HG02610 (cell line): ENCODE results near the gene FKRP.
A peak's percentile ranks its signal among the peaks of the same experiment; 100 is the strongest.

Source experiments
- ATAC-seq: cut with Tn5 transposase; IDR thresholded peaks from one replicate; pipeline ENCODE4 v1.9.1; 2021; ENCODE audit warnings: mild to moderate bottlenecking, moderate library complexity; ENCODE audit not compliant: unreplicated experiment

Gene FKRP

DNA sequence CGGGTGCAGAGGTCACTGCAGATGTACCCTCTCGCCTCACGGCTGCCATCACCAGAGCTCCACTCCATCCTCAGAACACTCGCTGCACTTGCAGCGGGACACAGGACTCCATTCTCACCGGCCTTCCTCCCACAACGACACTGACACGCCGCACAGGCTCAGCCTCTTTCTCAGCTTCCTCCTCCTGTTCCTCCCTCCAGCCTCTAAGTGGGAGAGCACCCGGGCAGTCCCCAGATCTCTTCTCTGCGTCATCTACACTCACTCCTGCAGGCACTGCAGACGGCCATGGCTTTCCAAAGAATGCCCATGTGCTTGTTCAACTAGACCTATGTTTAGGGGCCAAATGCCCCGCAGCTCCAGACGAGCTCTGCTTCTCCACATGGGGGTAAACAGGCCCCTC, 14.3 kb upstream of the FKRP start:
- ATAC-seq = no peak

DNA sequence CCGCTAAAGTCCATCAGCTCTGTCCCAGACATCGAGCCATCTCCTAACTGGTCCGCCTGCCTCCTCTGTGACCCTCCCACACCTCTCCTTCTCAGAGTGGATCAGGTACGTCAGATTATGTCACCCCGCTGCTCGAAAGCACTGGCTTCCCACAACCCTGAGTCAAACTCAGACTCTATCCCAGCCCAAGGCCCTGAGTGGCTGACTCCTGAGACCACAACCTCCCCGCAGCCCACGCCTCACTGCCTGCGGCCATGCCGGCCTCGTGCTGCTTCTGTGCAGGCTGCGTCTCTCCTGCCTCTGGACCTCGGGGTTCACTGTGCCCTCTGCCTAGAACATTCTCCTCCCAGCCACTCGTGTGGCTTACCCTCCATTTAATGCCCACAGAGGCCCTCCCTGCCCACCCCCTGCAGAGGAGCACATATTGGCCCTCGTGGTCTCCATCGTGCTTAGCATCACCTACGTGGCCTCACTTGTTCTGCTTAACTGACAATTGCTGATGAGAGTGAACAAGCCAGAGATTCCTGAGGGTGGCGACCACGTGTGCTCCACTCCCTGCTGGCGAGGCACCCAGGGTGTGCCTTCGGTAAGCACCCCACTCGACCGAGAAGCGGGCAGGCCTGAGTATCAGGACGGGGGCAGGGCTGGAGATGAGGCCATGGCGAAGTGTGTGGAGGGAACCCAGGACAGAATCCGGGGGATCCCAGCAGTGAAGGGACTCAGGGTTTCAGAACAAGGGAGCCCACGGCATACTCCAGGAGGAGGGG, 13.5 kb upstream of the FKRP start:
- ATAC-seq = no peak

- ATAC-seq = no peak
Observed at GRCh38 chr19:46732966-46733689, 12.7 kb upstream of the FKRP start.

DNA sequence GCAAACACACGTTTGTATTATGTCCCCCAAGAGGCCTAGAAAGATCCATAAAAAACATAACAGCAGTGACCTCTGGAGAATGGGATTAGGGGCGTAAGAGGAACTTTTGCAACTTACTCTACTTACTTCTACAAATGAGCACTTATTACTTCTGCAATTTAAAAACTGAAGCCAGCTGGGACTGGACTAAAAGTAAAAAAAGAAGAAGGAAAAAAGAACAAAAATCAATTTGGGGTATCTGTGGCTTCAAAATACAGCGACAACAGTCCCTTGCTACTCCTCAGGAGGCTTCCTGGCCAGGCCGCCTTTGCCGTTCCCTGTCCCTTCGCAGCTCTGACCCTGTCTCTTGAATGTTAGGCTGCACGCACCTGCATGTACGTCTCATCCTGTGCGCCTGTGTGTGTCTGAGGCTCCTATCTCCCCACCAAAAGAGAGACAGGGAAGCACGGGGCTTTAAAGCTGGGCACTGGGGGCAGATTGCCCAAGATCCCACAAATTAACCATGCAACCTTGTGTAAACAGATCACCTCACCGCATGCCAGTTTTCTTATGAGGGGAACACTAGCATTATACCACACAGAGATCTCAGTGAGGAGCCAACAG, 12.1 kb upstream of the FKRP start:
- ATAC-seq = no peak

- no peak for ATAC-seq
Observed at GRCh38 chr19:46736531-46737297, 9.1 kb upstream of the FKRP start.

GRCh38 chr19:46737298-46737654, 8.6 kb upstream of the FKRP start:
- no peak for ATAC-seq

- no peak for ATAC-seq
Observed at GRCh38 chr19:46737761-46738171, 8.1 kb upstream of the FKRP start.

DNA sequence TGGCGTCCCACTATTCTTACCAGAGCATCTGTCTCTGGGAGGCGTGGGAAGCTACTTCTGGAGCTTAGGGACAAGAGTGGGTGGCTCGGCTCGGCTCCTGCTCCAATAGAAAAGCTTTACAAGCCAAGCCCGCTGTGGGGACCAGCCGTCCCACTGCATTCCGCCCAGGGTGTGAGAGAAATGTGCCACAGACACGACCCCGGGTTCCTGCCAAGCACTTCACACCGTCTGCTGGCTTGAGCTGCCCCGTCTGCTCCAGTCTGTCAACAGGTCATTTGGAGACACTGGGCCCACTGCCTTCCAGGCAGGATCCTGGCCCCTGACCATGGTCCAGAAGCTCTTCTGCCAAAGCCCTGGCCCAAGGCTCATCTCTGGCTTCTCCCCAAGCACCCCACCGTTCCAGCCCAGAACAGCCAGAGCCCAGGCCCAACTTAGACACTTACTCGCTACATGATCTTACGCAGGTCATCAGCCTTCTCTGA, 6.5 kb upstream of the FKRP start:
- ATAC-seq = no peak

GRCh38 chr19:46741447-46741846, 4.4 kb upstream of the FKRP start:
- no peak for ATAC-seq

GRCh38 chr19:46742926-46743480, 2.9 kb upstream of the FKRP start:
- ATAC-seq = no peak

GRCh38 chr19:46744005-46744691, 1.7 kb upstream of the FKRP start:
- ATAC-seq = no peak

GRCh38 chr19:46745030-46745429, 827 bp upstream of the FKRP start:
- no peak for ATAC-seq

- peak; percentile 40 for ATAC-seq
Observed at GRCh38 chr19:46746281-46747057, 612 bp downstream of the FKRP start, which contains the start of gene STRN4. Gene STRN4, minus strand, starts transcription at chr19:46746450. Its CDS starts 20 bp downstream, at chr19:46746430.

DNA sequence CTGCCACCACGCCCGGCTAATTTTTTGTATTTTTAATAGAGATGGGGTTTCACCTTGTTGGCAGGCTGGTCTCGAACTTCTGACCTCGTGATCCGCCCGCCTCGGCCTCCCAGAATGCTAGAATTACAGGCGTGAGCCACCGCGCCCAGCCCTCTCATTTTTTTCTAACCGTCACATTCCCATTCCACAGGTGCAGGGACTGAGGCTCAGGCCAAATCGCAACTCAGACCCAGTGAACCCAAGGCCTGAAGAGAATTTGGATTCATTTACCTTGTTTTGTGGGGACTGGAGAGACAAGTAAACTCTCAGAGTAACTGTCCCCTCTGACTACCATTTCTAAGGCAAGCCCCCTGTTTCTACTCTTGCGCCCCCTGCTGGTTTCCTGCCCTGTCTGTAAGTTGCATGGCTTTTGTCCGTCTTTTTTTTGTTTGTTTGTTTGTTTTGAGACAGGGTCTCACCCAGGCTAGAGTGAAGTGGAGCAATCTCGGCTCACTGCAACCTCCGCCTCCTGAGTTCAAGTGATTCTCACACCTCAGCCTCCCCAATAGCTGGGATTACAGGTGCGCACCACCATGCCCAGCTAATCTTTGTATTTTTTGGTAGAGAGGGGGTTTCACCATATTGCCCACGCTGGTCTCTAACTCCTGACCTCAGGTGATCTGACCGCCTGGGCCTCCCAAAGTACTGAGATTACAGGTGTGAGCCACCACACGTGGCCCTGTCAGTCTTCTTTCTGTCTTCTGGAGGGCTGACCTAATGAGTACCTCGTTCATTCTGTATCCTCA, 2.7 kb downstream of the FKRP start:
- ATAC-seq = no peak

- ATAC-seq = no peak
Observed at GRCh38 chr19:46753420-46754155, 7.7 kb downstream of the FKRP start.

- no peak for ATAC-seq
Observed at GRCh38 chr19:46755077-46755852, 9.4 kb downstream of the FKRP start.

DNA sequence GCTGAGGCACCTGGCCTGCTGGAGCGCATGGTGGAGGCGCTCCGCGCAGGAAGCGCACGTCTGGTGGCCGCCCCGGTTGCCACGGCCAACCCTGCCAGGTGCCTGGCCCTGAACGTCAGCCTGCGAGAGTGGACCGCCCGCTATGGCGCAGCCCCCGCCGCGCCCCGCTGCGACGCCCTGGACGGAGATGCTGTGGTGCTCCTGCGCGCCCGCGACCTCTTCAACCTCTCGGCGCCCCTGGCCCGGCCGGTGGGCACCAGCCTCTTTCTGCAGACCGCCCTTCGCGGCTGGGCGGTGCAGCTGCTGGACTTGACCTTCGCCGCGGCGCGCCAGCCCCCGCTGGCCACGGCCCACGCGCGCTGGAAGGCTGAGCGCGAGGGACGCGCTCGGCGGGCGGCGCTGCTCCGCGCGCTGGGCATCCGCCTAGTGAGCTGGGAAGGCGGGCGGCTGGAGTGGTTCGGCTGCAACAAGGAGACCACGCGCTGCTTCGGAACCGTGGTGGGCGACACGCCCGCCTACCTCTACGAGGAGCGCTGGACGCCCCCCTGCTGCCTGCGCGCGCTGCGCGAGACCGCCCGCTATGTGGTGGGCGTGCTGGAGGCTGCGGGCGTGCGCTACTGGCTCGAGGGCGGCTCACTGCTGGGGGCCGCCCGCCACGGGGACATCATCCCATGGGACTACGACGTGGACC, 10.1 kb downstream of the FKRP start:
- no peak for ATAC-seq
